Keratinocyte (primary cell): ENCODE measurements around the gene WLS. TPM values are rescaled to one million over a fixed set of nuclear protein-coding genes. Genes with fewer than 3 reads are reported as not detected.

Source experiments
- DNase-seq: peaks from one replicate; pipeline ENCODE4 v3.0.0-alpha.2; 2011; ENCODE audit warnings: low read depth, missing footprints, low spot score
- FAIRE-seq: peaks from 2 replicates; lab custom pipeline; 2011; peaks lifted over from hg19 to GRCh38; lab: Jason Lieb, UNC
- H2AFZ ChIP-seq: 2 replicates; pipeline ENCODE4 v1.6.0; 2012; ENCODE audit warnings: low read length, control low read depth, inconsistent platforms; ENCODE audit not compliant: control insufficient read depth
- H3K27ac ChIP-seq: 2 replicates; pipeline ENCODE4 v1.5.1; 2011; ENCODE audit warnings: low read length; ENCODE audit not compliant: control insufficient read depth, insufficient read depth
- H3K27me3 ChIP-seq: 3 replicates; pipeline ENCODE4 v1.6.0; 2011; ENCODE audit warnings: low read length; ENCODE audit not compliant: control insufficient read depth, insufficient read depth; ENCODE audit errors: extremely low read depth
- H3K36me3 ChIP-seq, 2 experiments: 2 replicates in 1 of 2; 3 replicates in 1 of 2; pipeline ENCODE4 v1.5.1; 2011; ENCODE audit warnings: low read length in 2 of 2, mild to moderate bottlenecking in 1 of 2; ENCODE audit not compliant: control insufficient read depth in 2 of 2, insufficient read depth in 2 of 2; ENCODE audit errors: extremely low read depth in 1 of 2
- H3K4me1 ChIP-seq: 3 replicates; pipeline ENCODE4 v1.5.1; 2011; ENCODE audit warnings: low read length; ENCODE audit not compliant: control insufficient read depth, insufficient read depth; ENCODE audit errors: extremely low read depth
- H3K4me2 ChIP-seq: 3 replicates; pipeline ENCODE4 v1.6.0; 2011; ENCODE audit warnings: low read depth, low read length; ENCODE audit not compliant: control insufficient read depth, insufficient read depth; ENCODE audit errors: extremely low read depth
- H3K4me3 ChIP-seq, 3 experiments: fragments of 200-600 bp in 1 of 3; sonication (generic) in 1 of 3; 2 replicates in 2 of 3; 3 replicates in 1 of 3; pipeline ENCODE4 v1.5.1; 2011 to 2016; ENCODE audit warnings: low read length in 3 of 3, mild to moderate bottlenecking in 3 of 3, control low read depth in 2 of 3, inconsistent platforms in 1 of 3, low read depth in 1 of 3, mixed read lengths in 1 of 3, mixed run types in 1 of 3, moderate library complexity in 1 of 3; ENCODE audit not compliant: control insufficient read depth in 2 of 3, insufficient read depth in 2 of 3; ENCODE audit errors: extremely low read depth in 1 of 3
- H3K79me2 ChIP-seq: 2 replicates; pipeline ENCODE4 v1.6.0; 2012; ENCODE audit warnings: low read length; ENCODE audit not compliant: control insufficient read depth, insufficient read depth
- H3K9ac ChIP-seq: 3 replicates; pipeline ENCODE4 v1.6.0; 2011; ENCODE audit warnings: low read length; ENCODE audit not compliant: control insufficient read depth, insufficient read depth; ENCODE audit errors: extremely low read depth
- H3K9me1 ChIP-seq: 3 replicates; pipeline ENCODE4 v1.6.0; 2011; ENCODE audit warnings: low read length; ENCODE audit not compliant: control insufficient read depth, insufficient read depth; ENCODE audit errors: extremely low read depth
- H3K9me3 ChIP-seq: 2 replicates; pipeline ENCODE4 v1.5.1; 2012; ENCODE audit warnings: low read depth, low read length; ENCODE audit not compliant: control insufficient read depth
- H4K20me1 ChIP-seq: 3 replicates; pipeline ENCODE4 v1.6.0; 2011; ENCODE audit warnings: low read length; ENCODE audit not compliant: control insufficient read depth, insufficient read depth; ENCODE audit errors: extremely low read depth
- EZH2 ChIP-seq: IDR thresholded peaks from one replicate; pipeline ENCODE4 v1.6.1; 2012; ENCODE audit warnings: inconsistent platforms, mild to moderate bottlenecking, low read length, moderate library complexity
- dilution Hi-C: fragments of 300-500 bp; cut with MboI; formaldehyde crosslinking; loops from one replicate; pipeline ENCODE4 v1.7.0; 2020; ENCODE audit warnings: low sequenced_read_pairs; ENCODE audit not compliant: extremely low pct_ligation_motif_present
- polyA plus RNA-seq, 5 experiments: library from polyadenylated mRNA; depleted of rRNA in 3 of 5; stranded (reverse) in 3 of 5; stranded (forward) in 1 of 5; unstranded in 1 of 5; fragments of >200 nt; gene quantifications; 1 replicate in 1 of 5; 2 replicates in 3 of 5; 3 replicates in 1 of 5; pipeline versions ENCODE4 v1.2.1 to v1.2.3, GENCODE V29; 2011 to 2012; ENCODE audit warnings: missing spikeins in 2 of 5, low read depth in 1 of 5, low replicate concordance in 1 of 5
- TF ChIP-seq, protein P1 (sequence below), 3 experiments: IDR thresholded peaks in 1 of 3; conservative IDR thresholded peaks in 1 of 3; optimal IDR thresholded peaks in 1 of 3; 2 replicates in 2 of 3; 3 replicates in 1 of 3; pipeline versions ENCODE3 to v1.5.1; 2011; ENCODE audit warnings: low read length in 3 of 3, mild to moderate bottlenecking in 3 of 3, moderate library complexity in 2 of 3, control low read depth in 1 of 3, inconsistent platforms in 1 of 3; ENCODE audit not compliant: insufficient read depth in 2 of 3; ENCODE audit errors: extremely low read depth in 1 of 3

WLS gene
- polyA plus RNA-seq, 1 donor (not counting 4 experiments of a cell fraction or from before 2014, with no cell fraction given), result 92.4 TPM

DNA sequence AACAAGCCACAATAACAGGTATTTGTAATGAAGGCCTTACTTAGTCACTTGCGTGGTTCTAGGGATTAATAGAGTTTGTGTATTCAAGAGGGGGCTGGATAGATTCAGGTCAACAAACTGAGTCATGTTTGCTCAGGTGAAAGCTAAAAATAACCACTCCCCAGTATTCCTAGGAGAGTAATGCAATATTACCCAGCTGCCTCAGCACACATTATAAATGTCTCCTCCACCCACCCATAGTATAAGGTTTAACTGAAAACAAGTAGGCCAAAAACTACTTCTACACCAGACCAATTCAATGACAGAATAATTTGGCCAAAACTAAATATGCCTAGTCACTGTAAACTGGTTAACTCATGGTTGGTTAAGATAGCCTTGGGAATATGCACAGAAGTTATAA is 34.4 kb downstream of the WLS start:
- Histone ChIP-seq H2AFZ (no peak overlapping the region), H3K4me3 (no peak overlapping the region), H3K27me3 (no peaks in the 10 kb centered on the region), H3K9ac (no peak overlapping the region), H3K9me3 (no peaks in the 10 kb centered on the region), H3K27ac (peak overlapping the region; percentile 72), H4K20me1 (no peaks in the 10 kb centered on the region), H3K4me2 (peak overlapping the region; percentile 47), H3K79me2 (peaks cover 34% of the 10 kb centered on the region), H3K36me3 (peaks cover 2 to 3% of the 10 kb centered on the region in 2 experiments), H3K4me1 (peaks cover 21% of the 10 kb centered on the region), H3K9me1 (no peaks in the 10 kb centered on the region)
- dilution Hi-C loops, result no loop called here
- FAIRE-seq (peak; percentile 60), DNase-seq (no peak)
- TF ChIP-seq, protein P1, sequence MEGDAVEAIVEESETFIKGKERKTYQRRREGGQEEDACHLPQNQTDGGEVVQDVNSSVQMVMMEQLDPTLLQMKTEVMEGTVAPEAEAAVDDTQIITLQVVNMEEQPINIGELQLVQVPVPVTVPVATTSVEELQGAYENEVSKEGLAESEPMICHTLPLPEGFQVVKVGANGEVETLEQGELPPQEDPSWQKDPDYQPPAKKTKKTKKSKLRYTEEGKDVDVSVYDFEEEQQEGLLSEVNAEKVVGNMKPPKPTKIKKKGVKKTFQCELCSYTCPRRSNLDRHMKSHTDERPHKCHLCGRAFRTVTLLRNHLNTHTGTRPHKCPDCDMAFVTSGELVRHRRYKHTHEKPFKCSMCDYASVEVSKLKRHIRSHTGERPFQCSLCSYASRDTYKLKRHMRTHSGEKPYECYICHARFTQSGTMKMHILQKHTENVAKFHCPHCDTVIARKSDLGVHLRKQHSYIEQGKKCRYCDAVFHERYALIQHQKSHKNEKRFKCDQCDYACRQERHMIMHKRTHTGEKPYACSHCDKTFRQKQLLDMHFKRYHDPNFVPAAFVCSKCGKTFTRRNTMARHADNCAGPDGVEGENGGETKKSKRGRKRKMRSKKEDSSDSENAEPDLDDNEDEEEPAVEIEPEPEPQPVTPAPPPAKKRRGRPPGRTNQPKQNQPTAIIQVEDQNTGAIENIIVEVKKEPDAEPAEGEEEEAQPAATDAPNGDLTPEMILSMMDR (optimal IDR thresholded peaks at IDR 0.05 in 1 of 3, IDR thresholded peaks at IDR 0.05 in 1 of 3, conservative IDR thresholded peaks at IDR 0.05 in 1 of 3; ENCODE audit: extremely low read depth in 1 of 3, insufficient read depth in 2 of 3, low read length in 3 of 3), result no peak
- no peak for TF ChIP-seq EZH2

DNA sequence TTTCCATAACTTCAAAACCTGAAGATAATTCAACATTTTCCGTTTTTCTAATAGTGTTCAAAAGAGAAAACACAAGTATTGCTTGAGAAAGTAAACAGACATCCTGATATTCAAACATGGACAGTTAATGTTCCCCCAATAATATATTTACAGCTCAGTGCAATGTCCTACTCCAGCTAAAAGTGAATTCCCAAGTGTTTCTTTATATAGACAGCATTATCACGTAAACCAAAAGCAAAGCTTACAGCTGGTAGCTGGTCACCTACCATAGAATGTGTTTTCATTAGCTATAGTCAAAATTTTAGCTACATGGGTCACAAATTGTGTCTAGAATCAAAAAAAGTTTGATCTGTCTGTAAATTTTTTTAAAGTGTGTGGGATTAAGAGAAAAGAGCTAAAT is 34.9 kb downstream of the WLS start:
- Histone ChIP-seq H3K27ac (peak overlapping the region; percentile 72), H3K4me2 (peak overlapping the region; percentile 47), H3K4me3 (no peak overlapping the region), H4K20me1 (no peaks in the 10 kb centered on the region), H3K27me3 (no peaks in the 10 kb centered on the region), H3K4me1 (peaks cover 21% of the 10 kb centered on the region), H3K79me2 (peaks cover 33% of the 10 kb centered on the region), H3K9ac (no peak overlapping the region), H2AFZ (no peak overlapping the region), H3K36me3 (peaks cover 2 to 3% of the 10 kb centered on the region in 2 experiments), H3K9me3 (no peaks in the 10 kb centered on the region), H3K9me1 (no peaks in the 10 kb centered on the region)
- no peak for DNase-seq
- dilution Hi-C loops, result no loop called here
- no peak for TF ChIP-seq EZH2
- TF ChIP-seq, protein P1 (optimal IDR thresholded peaks at IDR 0.05 in 1 of 3, IDR thresholded peaks at IDR 0.05 in 1 of 3, conservative IDR thresholded peaks at IDR 0.05 in 1 of 3; ENCODE audit: extremely low read depth in 1 of 3, insufficient read depth in 2 of 3, low read length in 3 of 3), result no peak
- no peak for FAIRE-seq
